ENCODE results near the gene HOXB7. TPM values are rescaled to one million over a fixed set of nuclear protein-coding genes. Genes with fewer than 3 reads are reported as not detected.

Gene HOXB7
- total RNA-seq, 1 experiment from 2014 or later = not detected

- Histone ChIP-seq H3K27ac (ENCODE audit: insufficient read length, low read depth, low read length) (no peak overlapping the region), H2AK5ac (ENCODE audit: insufficient read length, low read length) (no peak overlapping the region), H3K79me2 (ENCODE audit: insufficient read depth, low read length) (no peaks in the 10 kb centered on the region), H4K91ac (ENCODE audit: insufficient read length, low read depth, low read length) (no peak overlapping the region), H3K14ac (ENCODE audit: insufficient read depth, low read length) (no peak overlapping the region), H2BK5ac (ENCODE audit: insufficient read length, low read length) (no peak overlapping the region), H3K4ac (ENCODE audit: low read depth, low read length) (no peak overlapping the region), H4K8ac (replicated peaks; ENCODE audit: insufficient read length, low read depth, low read length) (no peak overlapping the region), H3K79me1 (ENCODE audit: insufficient read depth, low read depth, low read length, poor library complexity, severe bottlenecking) (no peaks in the 10 kb centered on the region), H4K20me1 (ENCODE audit: control insufficient read depth, insufficient read depth, insufficient read length) (no peaks in the 10 kb centered on the region), H2BK12ac (ENCODE audit: insufficient read length, low read depth, low read length) (no peak overlapping the region), H3K4me1 (ENCODE audit: insufficient read depth, low read length) (no peaks in the 10 kb centered on the region), H3K23me2 (ENCODE audit: insufficient read length, low read depth, low read length, poor library complexity, severe bottlenecking) (peaks cover 8% of the 10 kb centered on the region), H2BK15ac (ENCODE audit: low read depth, low read length) (no peak overlapping the region), H2AFZ (ENCODE audit: low read length) (no peak overlapping the region), H3K23ac (ENCODE audit: insufficient read length, low read depth, low read length) (no peak overlapping the region), H3K9me3 (ENCODE audit: control insufficient read depth, low read depth, low read length) (no peaks in the 10 kb centered on the region), H3K9ac (ENCODE audit: extremely low read depth, insufficient read length, low read length) (no peak overlapping the region), H3K4me2 (ENCODE audit: insufficient read depth, insufficient read length, low read length) (peak overlapping the region; percentile 51), H4K5ac (ENCODE audit: insufficient read length, low read depth, low read length) (no peak overlapping the region), H2BK120ac (ENCODE audit: low read depth, low read length, poor library complexity, severe bottlenecking) (no peak overlapping the region), H3K18ac (ENCODE audit: insufficient read length, low read depth, low read length) (no peak overlapping the region), H3K56ac (ENCODE audit: insufficient read length, low read depth, low read length) (no peak overlapping the region), H2BK20ac (ENCODE audit: low read depth, low read length, poor library complexity, severe bottlenecking) (no peak overlapping the region), H3T11ph (ENCODE audit: low read length) (no peak overlapping the region), H3K27me3 (ENCODE audit: insufficient read depth, low read length) (peaks cover 86% of the 10 kb centered on the region)
- DNase-seq = no peak
- Mint-ChIP-seq H3K27me3 (ENCODE audit: low read depth) (peaks cover 100% of the 10 kb centered on the region), H3K9me3 (peaks cover 3 to 13% of the 10 kb centered on the region in 2 experiments; a peak in 3 of 5 replicates), H3K4me1 (peaks cover 14 to 21% of the 10 kb centered on the region in 2 experiments), H3K4me3 (peak overlapping the region in 1 of 2 experiments; percentile 78; a peak in 2 of 5 replicates), H3K36me3 (ENCODE audit: insufficient read depth in 1 of 3, low read depth in 3 of 3) (no peaks in the 10 kb centered on the region; a peak in 1 of 7 replicates), H3K27ac (no peak overlapping the region)
- no peak for TF ChIP-seq CTCF (conservative IDR thresholded peaks at IDR 0.05)
- no CpG with 5 or more reads among the region's 14 CpGs for WGBS (ENCODE audit: extremely low coverage, insufficient read length, low lambda C conversion rate)
These were observed 34.9 kb upstream of the HOXB7 start for GRCh38 chr17:48645639-48646182.

Data from H9 (cell line).